HG03139 (cell line): ENCODE data around the gene KLF16.

ENCODE experiments used
- ATAC-seq: cut with Tn5 transposase; IDR thresholded peaks from one replicate; pipeline ENCODE4 v1.9.1; 2021; ENCODE audit not compliant: unreplicated experiment

The KLF16 gene

DNA sequence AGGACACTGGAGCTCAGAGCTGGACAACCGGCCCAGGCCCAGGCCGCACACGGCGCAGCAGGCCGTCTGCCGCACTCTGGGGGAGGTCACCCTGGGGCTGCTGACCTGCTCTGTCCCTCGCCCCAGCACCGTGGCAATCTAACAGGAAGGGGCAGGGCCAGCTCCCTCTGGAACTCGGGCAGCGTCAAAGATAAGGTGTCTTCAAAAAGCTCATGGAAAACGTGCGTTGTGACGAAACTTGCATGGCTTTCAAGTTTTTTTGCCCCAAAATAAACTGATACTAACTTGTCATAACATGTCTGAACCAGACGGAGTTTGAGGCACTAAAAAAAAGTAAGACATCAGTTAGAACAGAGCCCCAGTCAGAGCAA, 39.1 kb downstream of the KLF16 start:
- ATAC-seq = no peak

DNA sequence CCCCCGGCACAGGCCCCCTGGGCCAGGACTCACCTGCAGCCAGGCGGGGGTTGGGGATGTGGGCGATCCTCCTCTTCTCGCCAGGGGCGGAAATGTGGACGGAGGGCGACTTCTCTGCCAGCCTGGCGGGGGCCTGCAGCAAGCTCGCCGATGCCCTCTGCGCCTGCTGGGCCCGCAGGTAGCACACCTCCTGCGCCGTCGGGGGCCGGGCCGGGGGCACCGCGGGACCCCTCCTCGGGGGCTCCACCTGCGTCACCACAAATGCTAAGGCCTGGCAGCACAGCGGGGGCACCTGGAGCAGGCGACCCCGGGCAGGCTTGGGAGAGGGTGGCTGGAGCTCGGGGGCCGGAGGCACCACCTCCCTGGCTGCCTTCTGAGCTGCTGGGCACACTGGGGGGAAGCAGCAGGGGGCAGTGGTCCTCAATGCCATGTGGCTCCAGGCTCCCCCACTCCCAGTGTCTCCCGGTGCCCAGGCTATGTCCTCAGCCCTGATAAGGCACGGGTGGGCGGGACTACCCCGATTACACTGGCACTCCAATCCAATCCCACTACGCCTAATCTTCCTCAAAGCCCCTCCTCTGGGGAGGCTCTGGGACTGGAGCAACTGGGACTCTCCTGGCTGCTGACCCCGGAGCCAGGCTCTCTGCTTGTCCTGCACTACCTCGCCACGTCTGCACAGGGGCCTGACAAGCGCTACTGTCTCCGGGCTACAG, 39.7 kb downstream of the KLF16 start:
- ATAC-seq = no peak

DNA sequence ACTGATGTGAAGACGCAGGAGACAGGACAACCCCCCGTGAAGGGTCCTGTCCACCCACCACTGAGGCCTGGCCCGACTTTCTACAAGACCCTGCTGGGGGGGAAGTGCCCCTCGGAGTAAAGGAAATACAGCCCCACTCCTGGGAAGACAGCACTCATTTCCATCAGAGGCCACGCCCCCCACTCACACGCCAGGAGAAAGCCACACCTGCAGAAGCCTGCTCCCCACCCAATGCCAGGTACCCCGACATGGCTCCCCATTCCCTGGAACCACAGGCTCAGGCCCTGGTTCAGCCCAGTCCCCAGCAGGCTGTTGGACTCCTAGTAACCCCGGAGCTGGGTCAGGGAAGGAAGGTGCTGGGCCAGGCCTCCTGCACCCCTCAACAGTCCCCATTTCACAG, 40.4 kb downstream of the KLF16 start:
- ATAC-seq = no peak

DNA sequence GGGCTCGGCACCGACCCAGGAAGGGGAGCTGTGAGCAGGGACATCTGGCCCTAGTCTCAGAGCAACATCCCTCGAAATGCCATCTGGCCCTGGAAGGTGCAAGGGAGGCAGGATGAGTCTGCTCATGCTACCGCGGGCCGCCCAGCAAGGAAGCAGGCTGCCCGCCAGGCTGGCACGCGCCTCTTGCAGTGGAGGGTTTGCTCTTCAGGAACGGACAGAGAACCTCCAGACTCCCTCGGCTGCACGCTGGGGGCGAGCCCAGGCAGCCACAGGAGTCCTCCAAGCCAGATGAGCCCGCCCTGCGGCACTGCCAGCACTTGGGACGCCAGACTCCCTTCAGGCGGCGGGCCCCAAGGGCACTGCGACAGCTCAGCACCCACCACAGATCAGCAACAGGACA, 41.2 kb downstream of the KLF16 start:
- ATAC-seq = no peak

DNA sequence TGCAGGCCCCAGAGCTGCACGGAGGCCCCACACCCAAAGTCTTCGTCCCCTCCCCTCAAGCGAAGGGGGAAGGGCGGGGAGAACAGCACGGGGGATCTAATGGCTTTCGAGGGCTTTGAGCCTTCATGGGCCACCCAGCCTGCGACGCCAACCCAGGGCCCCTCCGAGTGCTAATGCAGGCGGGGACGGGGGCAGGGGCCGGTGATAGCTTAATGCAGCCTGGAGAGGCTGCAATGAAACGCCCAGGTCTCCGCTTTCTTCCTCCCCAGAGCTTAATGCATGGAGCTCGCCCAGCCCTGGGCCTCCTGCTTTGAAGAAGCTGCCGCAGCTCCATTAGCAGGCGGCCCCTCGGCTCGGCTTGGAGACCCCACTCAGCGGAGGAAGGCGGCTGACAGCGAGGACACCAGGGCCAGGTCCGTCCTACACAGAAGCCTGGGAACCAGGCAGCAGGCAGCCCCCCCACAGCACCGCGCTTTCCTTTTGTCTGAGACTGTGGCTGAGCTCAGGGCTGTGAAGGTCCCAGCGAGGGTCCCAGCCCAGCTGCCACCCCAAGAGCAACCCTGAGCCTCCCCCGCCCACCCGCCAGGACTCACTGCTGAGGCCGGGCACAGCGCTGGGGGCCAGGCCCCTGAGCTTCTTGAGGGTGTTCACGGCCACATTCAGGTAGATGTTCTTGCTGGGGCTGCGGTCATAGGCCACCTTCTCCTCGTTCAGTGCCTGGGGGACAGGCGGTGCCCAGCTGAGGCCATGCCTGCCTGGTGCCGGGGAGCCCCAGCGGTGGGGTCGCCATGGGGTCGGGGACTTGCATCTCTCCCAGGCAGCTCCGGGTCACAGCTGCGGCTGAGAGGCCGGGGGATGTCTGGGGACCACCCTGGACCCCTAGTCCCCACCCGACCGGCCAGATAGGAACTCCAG, 43.8 kb downstream of the KLF16 start:
- no peak for ATAC-seq

DNA sequence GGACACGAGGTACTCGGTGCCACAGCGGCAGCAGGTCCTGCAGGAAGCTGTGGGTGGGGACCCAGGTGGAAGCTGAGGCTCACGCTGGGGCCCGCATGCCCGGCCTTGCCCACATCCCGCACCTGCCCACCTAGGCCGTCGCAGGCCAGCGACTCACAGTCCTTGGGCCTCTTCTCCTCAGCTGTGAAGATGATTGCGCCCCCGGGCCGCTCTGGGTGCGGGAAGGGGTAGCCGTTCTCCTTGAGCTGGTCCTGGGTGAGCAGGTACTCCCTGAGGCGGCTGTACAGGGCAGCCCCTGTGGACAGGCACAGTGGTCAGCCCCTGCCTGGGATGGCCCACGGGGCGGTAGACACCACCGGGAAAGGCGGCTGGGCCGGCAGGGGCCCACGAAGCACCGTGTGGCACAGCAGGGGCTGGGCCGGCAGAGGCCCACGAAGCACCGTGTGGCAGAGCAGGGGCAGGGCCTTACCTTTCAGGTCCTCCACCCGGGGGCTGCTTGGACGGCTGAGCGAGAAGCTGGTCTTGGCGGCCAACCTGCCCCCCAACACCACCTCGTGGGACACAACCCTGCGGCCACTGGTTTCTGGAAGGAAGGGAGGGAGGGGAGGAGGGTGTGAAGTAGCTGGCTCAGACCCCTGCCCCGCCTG, 44.7 kb downstream of the KLF16 start:
- ATAC-seq = no peak

DNA sequence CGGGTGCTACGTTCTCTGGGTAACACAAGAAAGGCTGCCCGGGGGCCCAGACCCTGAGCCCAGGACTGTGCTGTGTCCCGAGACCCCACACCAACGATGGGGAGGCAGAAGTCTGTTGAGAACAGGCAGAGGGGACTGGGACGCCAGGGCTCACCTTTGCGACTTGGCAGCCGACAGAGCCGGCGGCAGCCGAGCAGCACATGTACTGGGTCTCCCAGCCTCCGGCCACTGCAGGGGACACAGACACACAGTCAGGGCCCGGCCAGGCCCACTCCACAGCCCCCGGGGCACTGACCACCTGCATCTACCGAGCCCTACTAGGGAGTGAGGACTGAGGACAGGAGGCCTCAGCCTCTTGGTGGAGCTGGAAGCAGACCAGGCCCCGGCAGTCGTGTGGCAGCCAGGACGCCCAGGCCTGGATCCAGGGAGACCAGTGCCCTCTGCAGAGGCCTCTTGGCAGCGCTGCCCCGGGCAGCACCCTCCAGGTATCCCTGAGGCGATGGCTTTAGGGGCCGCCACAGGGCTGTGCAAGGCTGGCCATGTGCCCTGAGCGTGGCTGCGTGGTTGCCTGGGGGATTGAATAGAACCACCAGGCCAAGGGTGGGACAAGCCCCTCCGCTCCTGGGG, 45.7 kb downstream of the KLF16 start:
- no peak for ATAC-seq

DNA sequence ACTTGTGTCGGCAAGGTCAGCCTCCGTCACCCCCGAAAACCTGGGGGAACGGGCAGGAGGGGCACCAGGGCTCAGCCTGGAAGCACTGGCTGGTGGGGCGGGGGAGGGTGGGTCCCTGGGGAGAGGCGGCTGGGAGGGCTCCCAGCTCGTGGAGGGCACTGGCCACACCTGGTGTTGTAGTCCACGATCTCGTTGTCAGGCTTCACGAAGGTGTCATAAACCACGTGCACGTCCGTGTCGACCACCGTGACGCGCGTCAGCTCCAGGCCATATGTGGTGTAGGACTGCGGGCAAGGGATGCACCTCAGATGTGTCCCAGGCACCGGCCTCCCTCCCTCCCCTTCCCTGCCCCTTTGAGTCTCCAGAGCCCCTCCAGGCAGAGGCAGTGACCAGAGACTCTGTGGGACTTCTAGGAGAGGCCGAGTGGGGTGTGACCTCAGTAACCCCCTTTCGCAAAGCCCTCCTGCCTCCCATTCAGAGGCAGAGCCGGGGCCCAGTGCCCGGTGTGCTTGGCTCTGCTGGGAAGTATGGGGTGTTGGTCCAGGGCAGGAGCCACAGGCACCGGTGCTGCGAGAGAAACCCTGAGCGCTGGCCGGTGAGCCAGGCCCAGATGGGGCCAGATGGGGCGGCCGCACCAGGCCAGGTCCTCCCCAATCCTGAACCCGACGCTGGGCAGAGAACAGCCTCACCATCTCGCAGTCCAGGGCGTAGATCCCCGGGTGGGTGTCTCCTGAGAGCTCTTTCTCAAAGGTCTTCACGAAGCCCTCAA, 46.7 kb downstream of the KLF16 start:
- ATAC-seq = no peak

DNA sequence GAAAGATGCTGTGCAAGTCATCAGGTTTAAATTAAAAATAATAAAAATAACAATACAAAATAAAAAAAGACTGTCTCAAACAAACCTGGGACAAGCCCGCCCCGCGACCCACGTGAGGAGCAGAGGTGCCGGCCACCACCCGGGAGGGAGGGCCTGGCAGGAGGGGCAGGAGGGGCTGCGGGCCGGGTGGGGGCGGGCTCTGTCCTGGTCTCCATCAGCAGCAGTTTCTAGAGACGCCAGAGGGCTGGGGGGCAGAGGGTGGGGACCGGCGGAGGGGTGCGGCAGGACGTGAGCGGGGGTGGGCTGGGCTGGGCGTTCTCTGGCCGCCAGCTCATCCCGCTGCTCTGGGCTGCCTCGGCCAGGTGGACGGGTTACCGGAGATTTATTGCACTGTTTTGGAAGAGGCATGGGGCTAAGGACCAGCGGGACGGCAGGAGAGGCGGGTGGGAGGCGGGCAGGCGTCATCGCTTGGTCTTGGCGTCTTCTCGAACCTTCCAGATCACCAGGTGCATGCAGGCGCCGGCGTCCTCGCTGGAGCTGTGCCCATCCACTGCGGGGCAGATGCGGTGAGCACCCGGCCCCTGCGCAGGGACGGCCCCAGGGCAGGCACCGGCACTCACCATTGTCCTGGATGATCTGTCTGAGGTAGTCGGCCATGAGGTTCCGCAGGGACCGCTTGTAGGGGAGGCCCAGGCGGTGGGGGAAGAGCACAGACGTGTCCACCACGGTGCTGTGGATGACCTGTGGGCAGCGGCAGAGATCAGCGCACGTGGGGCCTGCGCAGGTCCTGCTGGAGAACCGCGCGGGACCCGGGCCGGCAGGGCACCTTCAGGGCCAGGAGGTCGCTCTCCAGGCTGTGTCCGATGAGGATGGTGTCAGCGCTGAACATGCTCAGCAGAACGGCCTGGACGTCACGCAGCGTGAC, 47.5 kb downstream of the KLF16 start:
- no peak for ATAC-seq

DNA sequence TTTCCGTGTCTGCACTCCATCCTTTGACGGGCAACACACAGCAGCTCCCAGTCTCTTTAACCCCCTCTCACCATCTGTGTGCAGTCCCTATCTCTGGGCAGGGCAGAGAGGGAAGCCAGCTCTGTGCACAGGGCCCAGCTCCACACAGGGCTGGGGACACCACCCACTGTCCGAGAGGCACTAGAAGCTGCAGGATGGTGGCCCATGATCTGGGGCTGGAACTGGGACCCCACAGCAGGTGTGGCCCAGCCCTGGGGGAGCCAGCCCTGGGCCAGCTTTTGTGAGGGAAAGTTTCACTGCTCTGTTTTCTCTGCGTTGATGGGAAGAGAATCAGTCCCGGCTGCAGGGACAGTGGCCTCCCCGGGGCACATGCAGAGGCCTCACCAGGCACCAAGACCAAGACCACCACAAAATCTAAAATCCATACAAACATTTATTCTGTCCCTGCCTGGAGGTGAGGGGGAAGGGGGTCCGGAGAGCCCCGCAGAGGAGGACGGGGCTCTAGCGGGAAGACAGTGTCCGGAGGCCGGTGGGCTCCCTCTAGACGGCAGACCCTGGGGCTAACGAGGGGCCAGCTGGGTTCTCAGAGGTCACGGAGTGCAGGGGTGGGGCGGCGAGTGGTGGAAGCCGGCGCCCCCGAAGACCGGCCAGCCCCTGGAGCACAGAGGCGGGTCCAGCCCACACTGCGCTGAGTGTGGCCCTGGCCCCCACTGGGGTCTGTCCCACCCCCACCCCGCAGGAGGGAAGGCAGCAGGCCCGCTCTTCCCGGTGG, 48.4 kb downstream of the KLF16 start:
- no peak for ATAC-seq

DNA sequence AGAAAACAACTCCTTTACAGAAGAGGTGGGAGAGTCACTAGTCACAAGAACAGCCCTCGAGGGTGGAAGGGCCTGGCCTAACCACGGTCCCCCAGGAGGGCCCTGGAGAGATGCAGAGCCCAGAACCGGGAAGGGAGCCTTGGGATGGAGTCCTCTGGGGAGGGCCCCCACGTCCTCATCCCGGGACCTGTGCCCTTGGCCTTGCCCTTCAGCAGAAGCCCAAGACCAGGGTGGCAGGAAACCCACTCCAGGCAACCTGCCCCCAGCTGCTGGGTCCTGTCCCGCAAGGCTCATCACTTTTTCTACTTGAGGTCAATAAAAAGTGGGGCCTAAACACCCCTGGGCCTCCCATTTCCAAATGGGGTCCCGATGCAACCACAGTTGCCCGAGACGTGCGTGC, 49.0 kb downstream of the KLF16 start:
- ATAC-seq = no peak

DNA sequence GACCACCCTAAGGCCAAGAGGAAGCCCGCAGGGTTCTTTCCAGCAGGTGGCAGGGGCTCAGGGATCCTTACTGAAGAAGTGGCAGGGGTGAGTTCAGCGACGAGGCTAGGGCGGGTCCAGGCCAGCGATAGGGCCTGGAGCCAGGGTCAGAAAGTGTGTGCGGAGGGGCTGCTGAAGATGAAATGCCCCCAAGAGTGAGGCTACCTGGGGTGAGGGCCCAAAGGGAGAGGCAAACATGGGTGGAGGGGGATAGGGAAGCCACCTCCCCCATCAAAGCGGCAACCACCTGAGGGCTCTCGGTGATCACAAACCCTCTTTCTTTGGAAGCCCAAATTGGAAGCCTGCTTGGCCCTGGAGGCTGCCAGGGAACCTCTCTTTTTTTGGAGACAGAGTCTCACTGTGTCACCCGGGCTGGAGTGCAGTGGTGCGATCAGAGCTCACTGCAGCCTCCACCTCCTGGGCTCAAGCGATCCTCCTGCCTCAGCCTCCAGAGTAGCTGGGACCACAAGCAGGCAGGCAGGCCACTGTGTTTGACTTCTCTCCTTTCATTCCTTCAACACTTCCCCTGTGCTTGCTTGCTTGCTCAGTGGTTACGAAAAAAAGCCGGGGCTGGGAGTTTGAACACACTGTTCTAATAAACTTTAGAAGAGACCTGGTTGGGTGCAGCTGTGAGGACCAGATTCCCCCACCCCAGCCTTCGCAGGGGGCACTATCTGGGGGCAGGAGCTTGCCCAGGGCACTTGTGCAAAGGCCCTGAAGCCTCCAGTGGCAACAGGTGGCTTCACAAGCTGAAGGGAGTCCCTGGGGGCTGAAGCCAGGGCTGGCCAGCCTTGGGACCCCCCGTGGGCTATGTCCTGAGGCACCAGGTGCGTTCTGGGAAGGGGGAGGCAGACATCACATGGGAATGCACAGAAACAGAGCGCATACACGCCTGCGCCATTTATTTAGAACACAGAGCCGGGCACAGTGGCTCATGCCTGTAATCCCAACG, 49.9 kb downstream of the KLF16 start:
- ATAC-seq = no peak

DNA sequence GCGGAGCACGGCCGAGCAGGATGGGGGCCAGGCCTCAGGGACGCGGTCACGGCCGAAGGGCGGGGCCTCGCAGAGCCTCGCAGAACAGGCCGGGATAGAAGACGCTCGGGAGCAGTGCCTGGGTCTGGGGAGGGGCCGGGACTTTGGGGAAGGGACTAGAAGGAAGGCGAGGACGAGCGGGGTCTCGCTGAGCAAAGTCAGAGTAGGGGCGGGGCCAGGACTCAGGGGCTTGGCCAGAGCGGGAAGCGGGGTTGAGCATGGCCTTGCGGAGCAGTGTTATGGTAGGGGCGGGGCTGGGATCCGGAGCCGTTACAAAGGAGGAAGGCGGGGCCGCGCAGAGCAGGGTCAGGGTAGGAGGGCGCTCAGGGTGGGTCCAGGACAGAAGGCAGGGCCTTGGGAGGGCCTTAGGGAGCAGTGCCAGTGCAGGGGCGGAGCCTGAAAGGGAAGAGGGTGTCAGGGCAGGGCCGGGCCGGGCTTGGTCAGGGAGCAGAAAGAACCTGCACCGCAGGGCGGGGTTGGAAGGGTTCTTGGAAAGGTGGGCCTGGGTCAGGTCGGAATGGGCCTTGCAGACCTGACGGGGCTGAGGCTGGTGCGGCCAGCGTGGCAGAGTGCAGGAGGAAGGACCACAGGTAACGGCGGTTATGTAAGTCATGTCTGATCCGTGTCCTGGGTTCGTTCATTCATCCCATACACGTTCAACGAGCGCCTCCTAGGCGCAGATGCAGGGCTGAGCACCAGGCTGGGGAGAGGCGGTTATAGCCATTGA, 50.8 kb downstream of the KLF16 start:
- ATAC-seq = peak; percentile 61

DNA sequence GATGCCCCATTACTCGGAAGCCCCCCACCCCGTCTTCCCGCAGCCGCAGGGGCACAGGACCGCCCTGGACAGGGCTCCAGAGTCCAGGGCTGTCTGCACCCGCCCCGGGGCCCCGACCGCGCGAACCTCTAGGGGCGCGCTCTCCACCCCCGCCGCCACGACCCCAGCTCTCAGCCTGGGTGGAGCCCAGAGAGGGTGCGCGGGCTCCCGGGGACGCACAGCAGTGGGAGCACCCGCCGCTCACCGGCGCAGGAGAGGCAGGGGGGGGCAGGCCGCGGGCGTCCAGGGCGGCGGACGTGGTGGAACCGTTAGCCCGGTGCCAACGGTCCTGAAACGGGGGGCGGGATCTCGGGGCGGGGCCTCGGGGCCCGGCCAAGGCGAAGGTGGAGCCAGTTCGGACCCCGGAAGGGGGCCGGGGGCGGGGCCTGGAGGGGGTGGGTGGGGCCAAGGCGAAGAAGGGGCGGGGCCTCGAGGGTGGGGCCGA, 51.4 kb downstream of the KLF16 start, which contains the start of gene ATP8B3:
TSS of gene ATP8B3 (minus strand) at position 335 of the 484 bp plus-strand sequence. CDS start 540 bp downstream, outside the sequence.
- ATAC-seq = peak; percentile 21

DNA sequence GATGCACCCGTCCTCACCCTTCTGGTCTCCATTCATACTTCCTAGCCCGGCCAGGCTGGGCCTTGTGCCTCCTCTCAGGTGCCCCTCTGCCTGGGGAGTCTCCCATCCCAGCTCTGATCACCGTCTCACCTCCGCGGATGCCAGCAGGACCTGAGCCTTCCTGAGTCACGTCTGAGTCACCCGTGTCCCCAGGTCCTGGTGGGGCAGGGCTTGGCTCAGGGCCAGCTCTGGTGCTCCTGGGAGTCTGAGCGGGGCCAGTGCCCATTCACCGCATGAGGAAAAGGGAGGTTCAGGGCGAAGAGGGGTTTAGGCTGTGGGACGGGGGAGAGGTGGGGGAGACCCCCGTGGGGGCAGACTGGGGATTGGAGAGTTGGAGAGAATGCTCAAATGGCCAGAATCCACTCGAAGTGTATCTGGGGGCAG, 51.9 kb downstream of the KLF16 start:
- no peak for ATAC-seq

DNA sequence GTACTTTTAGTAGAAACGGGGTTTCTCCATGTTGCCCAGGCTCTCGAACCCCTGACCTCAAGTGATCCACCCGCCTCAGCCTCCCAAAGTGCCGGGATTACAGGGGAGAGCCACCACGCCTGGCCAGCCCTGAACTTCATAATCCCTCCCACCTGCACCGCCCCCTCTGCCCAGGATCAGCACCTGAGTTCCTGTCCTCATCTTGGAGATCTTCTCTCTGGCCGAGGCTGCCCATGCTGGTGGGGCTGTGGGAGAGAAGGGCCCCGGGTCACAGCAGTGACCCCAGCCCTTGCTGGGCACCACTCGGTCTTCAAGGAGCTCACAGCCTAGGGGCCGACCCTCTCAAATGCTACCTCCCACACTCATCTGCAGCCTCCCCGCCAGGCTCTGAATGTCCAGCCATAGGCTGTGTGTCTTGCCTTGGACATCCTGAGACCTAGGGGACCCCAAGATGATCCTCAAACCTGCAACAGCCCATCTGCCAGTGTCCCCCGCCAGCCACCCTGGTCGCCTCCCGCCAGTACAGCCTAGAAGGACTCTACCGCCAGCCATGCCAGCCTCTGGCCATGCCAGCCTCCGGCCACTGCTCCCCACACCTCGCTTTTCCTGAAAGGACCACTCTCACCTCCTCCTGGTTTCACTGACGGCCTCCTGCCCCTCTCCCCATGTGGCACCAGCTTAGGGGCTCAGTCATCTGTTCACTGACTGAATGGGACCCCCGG, 52.8 kb downstream of the KLF16 start:
- ATAC-seq = no peak
